ENCODE data around the gene COL24A1.

The COL24A1 gene

DNA sequence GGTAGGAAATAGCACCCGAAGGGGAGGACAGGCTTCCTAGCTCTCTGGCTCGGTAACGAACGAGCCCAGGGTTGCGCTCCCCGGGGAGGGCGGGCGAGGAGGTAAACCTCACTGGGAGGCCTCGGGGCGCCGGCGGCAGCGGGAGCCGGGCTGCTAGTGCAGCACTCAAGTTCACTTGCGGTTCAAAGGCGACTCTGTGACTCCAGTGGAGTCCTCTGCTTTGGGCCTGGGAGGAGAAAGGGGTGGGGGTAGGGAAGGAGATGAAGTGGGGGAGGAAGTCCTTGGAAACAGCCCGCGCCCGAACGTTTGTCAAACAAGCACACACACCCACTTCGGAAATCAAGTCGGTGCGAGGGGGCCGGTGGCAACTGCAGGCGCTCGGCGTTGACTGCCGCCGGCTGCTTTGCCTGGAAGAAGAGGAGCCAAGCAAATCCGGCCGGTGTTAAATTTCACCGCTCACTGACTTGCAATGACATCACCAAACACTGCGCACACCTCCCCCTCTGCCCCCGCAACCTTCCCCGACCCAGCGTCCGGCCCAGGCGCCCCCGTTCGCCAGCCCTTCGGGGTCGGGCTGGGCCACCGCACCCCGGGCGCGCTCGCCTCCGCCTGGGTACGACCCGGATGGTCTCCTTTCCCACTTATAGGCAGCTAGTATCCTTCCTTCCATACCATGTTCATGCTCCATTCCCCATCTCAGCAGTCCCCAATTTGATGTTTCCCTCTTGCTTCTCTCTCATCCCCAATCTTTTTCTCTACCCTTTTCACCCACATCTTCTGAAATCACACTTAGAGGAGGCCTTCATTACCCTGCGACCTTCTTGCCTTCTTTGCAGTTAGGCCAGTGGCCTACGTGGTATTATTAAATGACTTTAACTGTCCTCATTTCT, at the start of gene COL24A1:
Gene COL24A1 (minus strand): TSS at position 207 of the 890 bp plus-strand sequence. CDS start 376 bp downstream, outside the sequence.
- no peak for DNase-seq (ENCODE audit: low spot score)

DNA sequence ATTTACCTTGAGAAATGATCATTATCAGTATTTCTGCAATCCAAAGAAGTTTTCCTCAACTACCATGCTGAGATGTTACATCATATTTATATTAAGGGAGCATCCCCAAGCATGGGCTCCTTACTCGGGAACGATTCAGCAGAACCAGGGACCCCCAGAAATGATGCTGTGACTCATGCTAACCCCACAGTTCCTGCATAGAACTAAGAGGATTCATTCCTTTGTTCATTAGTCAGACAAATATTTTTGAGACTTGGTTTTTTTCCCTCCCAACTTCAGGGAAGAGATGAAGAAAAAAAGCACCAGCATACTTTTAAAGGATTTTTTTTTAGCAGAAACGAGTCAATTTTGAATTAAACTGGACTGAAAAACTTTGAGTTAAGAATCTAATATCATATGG, 49.2 kb upstream of the COL24A1 start:
- no peak for DNase-seq (ENCODE audit: low spot score)

DNA sequence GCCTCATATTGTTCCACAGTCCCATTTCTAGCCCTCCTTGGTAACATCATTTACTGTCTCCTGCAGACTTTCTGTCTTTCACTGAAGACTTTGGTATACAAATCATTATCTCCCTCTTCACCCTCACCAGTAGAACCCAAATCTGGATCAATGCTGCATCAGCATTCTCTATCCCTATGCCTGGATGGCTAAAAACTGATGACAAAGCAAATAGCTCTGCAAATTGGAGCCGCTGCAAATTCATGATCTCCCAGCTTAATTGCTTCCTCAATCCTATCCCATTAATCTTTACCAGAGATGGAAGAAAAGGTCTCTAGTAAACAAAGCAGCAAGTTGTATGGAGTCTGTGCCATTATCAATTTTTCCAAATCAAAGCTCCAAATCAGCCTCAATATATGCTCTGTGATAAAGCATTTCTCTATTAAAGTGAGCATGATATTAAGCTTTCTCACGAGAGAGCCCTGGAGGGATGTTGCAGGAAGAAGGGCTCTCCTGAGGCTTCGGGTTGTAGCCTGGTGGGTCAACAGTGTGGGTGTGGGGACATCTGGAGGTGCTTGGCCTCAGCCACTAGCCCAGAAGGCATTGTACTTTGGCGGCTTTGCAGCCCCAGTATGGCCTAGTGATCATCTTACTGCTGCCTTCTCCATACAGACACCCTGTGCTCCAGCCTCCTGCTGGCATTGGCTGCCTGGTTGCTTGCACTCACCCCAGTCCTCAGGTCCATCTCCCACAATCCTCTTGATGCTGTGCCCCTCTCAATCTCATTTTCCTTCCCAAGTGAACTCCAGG, 46.2 kb upstream of the COL24A1 start:
- no peak for DNase-seq (ENCODE audit: low spot score)

DNA sequence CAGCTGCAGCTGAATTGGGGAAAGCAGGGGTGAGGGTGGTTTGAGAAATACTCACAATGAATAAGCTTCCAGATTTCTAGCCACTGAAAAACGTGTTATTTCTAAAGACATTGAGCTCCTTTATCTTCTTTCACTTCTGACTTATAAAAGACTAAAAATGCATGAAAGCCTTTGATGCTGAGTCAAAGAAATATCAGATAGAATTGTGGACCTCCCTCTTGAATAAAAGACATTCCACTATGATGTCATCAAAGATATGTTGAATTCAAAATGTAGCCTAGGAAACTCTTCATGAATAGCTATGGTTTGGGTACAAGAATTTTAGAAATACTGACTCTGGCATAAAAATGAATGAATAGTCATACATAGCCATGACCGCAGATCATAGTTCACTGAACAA, 44.7 kb upstream of the COL24A1 start:
- DNase-seq (ENCODE audit: low spot score), result no peak

DNA sequence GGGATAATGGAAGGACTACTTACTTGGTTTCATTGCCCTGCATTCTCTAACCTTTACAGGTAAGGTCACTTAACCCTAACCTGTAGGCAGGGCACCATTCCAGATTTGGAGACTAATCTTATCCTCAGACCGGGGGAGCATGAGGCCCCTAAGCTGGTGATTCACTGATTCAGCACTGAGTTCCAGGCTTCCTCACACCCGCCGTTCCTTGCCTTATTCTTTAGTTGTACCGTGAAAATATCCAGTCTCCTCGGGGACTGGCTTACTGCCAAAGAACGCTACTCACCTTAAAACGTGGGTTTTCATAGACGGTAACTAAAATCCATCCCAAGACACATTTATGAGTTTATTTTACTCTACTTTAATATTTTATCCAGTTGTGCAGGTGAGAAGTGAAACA, 44.3 kb upstream of the COL24A1 start:
- no peak for DNase-seq (ENCODE audit: low spot score)

DNA sequence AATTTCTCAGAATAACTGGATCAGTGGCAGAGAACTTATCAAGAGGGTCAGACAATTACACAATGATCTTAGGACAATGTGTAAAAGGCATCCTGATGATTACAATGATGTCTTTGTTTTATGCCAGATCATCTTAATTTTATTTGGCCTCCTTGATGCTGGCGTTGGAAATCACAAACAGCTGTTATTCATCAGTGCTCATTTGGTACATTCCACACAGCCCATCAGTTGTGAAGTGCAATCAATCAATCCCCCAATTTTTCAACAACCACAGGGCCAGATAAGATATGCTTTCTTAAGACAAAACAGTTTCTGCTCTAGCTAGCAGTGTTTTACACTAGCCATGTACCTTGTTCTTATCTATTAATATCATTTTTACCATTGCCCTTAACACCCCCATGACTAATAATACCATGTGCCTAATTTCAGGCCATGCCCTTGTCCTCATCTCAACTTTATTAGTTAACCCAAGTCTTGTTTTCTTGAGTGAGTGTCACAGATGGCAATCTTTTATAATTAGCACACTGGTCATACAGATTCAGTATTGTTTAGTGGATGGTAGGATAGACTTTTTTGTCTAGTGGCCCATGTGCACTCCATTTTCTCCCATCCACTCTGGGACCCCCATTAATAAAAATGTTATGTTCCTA, 40.8 kb upstream of the COL24A1 start:
- DNase-seq (ENCODE audit: low spot score), result no peak

DNA sequence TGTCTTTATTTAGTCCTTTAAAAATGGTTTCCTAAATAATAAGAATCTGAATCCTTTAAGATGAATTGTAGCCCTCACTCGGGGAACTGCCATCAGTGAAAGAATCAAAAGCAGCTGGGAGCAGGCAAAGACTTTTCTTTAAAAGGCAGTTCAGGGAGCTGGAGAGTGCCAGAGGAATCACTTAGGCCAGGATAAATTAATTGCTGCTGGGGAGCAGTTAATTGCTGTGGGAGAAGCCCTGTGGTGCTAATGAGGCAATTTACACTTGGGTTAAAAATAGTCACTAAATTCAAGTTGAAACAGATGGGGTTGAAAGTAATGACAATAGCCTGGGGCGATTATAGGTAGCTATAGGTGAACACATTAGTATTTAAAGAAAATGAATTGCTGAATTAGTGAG, 38.7 kb upstream of the COL24A1 start:
- DNase-seq (ENCODE audit: low spot score), result no peak

DNA sequence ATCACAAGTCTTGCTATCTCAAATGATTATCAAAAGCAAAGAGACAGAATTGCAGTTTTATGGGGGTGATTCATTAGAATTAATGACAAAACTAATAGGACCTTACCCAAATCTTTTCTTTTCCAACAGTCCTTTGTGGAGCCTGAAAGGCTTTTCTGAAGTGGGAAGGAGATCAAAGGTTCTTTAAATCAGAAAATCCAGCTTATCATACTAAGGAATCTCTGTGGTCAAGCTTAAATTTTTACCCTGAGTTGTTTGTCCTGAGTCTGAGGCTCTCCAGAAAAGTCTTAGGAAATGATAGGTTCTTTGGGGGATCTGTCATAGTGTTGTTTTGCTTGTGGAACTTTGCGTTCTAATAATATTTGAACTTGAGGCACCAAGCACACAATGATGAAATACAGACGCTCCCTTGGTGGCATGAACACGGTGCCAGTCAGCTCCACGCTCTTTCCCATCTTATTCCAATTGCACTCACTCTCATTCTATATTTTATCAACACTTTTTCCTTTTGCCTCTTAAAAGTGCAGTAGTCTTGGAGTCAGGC, 38.0 kb upstream of the COL24A1 start:
- DNase-seq (ENCODE audit: low spot score), result no peak

DNA sequence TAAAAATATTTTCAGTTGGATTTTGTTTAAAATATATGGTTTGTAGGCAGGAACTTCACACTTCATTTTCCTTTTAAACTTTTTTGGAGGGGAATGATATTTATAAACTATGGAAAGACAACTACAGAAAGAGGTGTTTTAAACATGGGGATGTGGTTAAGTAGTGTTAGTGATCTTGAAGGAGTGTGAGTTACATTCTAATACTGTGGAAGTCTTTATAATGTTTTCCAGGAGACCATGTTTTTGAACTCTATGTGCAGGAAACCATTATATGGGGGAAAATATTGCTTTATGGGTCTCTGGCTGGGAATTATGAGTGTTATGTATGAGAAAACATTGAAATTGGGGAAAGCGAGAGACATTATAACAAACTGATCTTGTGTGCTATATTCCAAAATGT, 35.8 kb upstream of the COL24A1 start:
- no peak for DNase-seq (ENCODE audit: low spot score)

DNA sequence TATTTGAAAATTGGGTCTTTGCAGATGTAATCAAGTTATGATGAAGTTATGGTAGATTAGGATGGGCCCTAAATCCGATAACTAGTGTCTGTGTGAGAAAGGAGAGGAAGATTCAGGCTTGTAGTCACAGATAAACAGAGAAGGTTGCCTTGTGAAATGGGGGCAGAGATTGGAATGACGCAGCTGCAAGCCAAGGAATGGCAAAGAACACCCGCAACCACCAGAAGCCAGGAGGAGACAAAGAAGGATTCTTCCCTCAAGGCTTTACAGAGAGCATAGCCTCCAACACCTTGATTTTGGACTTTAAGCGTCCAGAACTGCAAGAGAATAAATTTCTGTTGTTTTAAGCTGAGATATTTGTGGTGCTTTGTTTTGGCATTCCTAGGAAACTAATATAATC, 35.4 kb upstream of the COL24A1 start:
- no peak for DNase-seq (ENCODE audit: low spot score)

DNA sequence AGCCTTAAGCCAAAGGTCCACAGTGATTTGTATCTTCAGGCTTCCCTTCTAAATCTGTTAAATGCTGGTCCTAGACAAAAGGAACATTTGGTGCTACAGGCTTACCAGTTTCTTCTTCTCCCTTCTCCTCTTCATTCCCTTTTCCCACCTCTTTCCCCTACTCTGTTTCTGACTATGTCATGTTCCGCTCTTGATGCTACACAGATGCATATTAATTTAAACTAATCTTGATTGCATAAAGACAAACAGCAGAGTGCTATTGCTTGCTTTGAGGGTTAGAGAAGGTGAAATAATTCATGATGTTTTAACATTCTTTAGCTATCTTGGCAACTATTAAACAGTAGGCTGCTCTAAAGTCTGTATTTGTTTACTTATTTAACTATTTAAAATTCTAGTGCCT, 34.3 kb upstream of the COL24A1 start:
- DNase-seq (ENCODE audit: low spot score), result no peak

DNA sequence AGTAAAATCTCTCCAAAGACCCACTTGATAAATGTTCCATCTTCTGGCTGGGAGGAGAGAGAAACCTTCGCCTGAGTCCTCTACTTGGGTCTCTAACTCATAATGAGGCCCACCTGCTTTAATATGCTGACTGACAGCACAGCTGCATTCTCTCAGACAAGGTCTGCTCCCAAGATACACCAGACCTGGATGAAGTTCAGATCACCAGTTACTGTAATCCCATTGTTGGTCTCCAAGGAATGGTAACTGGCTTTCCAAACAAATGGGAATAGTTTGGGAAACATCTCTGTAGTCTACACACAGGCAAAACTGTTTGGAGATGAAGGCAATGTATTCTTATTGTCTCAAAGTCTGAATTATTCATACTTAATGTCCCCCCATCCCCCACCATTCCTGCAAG, 27.9 kb upstream of the COL24A1 start:
- no peak for DNase-seq (ENCODE audit: low spot score)

DNA sequence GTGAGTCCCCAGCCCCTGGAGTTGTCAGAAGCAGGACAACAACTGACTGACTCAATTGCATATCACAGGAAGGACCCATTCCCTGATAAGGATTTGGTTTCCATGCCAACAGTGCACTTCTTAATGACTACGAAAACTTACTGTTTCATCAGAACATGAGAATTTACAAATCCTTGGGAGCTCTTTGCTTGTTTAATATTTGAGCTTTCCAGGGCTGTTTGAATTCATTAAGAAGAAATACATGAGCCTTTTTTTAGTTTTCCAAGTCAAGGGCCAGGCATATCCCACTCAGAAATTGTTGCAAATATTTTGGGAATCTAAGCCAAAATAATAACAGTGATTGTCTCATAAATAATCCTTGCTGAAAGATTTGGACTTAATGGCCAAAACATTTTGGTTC, 27.2 kb upstream of the COL24A1 start:
- DNase-seq (ENCODE audit: low spot score), result no peak

DNA sequence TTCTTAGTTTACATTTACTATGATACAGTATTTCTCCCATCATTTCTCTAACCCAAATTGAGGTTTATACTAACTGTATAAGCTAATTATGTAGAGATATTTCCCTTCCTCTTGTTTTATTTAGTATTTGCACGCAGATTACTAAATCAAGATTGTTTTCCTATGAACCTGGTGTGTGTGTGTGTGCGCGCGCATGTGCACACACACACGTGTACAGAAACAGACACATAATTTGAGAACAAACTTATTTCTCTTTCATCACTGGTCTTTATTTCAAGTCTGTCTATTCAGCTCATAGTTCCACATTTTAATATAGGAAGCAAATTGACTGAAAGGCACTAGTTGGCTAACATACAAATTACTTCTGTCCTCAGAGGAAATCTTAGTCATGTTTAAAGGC, 19.7 kb upstream of the COL24A1 start:
- DNase-seq (ENCODE audit: low spot score), result no peak

DNA sequence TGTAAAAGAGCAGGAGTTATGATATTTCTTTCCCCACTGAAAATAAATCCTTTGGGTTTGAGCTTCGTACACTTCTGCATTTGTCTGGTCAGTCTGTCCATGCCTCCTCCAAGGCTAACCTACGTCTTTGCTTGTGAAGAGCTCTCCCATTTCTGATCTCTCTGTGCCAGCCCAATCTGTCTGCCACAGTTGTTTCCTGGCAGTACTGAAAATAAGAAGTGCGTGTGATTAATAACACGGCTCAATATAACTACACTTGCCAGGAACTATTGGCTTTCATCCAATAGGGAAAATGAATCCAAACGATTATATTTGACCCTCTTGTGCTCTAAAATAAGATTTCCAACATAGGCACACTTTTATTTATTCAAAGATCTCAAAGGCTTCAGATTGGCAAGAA, 19.2 kb upstream of the COL24A1 start:
- DNase-seq (ENCODE audit: low spot score), result no peak

DNA sequence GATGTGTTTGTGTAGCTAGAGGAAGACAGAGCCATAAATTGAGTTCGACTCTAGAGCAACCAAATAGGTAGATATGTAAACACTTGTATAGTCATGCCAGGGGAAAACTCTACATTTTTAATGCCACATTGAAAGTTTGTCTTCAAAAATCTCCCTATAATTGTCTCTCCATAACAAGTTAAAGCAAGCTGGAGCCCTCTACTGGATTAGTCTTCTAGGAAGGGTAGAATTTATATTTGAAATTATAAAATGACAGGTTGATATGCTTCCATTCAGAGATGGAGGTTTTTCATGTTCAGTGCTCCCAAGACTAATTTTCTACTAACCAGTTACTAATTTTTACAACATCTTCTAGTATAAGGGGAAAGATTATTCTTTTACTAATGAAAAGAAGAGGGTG, 13.1 kb upstream of the COL24A1 start:
- DNase-seq (ENCODE audit: low spot score), result no peak

DNA sequence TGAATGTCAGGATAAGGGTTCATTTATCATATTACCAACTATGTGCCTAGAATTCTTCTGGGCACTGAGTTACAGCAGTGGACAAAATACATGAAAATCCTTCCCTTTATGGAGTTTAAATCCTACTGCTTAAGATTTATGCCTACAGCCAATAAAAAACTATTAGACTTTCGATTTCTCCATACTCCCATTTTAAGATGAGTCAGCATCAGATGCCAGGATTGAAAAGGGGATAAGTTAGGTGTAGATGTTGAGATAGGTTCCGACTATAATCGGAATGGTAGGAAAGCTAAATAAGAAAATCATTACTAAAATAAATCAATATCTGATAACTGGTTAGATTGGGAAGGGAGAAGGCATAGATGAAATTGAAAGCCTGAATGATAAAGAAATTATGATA, 3.2 kb upstream of the COL24A1 start:
- DNase-seq (ENCODE audit: low spot score), result no peak

DNA sequence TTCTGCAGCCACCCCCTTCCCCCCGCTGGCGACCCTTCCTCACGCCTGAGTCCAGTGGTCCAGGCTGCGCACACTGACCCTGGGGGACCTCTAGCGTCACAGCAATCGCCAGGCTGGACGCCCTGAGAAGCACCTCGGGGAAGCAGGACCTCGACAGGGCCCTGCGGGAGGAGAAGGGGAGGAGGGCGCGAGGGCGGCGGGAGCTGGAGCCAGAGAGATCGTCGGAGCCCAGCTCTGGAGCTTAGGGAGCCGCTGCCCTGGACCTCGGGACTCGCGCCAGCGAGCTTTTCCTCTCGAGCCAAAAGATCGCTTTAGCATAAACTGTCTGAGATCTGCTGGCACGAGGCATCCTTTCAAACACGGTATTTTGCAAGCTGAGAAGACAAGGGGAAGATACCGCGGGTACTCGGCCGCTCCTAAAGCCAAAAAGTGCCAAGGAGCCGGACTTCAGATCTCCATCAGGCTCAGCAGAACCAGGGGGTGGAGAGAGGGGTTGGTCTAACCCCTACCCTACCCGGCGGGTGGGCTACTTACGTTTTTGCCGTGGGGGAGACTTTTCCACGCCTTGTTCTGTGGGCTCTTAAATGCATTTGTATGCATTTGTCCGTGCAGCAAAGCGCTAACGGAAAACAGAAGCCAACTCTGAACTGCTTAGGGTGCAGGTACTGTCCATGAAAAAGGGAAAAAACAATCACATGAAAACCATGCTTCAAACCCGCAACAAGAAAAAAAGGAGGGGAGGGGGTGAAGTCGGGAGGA, 586 bp downstream of the COL24A1 start:
- no peak for DNase-seq (ENCODE audit: low spot score)

DNA sequence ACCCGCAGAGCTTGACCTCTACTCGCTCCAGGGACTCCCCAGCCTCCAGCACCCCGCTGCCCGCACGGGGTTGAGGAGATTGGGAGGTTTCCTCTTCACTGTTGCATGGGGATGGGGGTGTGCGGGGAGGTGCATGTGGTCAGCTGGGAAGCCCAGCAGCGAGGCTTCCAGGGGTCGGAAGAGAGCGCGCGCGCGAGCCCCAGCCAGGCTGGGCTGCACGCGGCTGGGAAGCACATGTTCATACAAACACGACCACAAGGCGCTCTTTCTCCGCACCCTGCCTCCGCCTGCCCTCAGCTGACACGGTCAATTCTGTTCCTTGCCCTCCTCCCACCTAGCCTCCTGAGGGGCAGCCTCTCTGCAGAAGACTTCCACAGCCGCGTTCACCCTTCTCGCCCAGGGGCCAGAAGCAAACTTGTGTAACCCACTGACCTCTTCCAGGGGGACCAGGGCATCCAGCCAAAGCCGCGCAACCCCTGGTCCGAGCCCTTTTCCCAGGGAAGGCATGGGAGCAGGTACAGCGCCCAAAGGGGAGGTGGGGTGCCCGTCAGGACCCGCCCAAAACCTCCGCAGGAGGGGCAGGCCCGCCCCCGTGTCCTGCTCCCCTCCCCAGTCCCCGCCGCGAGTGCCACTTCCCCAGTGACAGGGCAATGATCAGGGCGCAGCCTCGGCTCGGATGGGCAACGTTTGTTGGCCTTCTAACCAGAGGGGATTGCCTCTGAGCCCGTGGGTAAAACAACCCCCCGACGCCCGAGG, 1.3 kb downstream of the COL24A1 start:
- no peak for DNase-seq (ENCODE audit: low spot score)

DNA sequence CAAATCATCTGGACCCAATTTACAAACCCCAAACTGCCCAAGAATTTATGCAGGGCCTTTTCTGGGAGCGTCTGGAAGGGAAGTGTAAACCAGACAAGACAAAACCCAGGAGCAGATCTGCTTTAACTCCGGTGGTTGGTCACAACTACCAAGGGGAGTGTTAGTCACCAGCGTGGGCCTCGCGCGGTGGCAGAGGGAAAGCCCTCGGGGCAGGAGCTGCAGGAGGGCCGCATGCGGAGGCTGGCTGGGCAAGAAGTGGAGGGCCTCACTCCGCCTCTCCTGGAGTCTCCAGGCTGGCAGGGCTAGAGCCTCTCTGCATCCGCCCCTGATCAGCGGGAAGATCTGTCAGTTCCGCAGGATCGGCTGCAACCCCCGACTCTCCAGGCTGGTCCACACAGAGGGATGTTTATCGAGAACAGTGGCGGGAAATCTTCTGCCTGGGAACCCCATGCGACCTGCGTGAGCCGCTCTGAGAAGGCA, 2.0 kb downstream of the COL24A1 start:
- no peak for DNase-seq (ENCODE audit: low spot score)

DNA sequence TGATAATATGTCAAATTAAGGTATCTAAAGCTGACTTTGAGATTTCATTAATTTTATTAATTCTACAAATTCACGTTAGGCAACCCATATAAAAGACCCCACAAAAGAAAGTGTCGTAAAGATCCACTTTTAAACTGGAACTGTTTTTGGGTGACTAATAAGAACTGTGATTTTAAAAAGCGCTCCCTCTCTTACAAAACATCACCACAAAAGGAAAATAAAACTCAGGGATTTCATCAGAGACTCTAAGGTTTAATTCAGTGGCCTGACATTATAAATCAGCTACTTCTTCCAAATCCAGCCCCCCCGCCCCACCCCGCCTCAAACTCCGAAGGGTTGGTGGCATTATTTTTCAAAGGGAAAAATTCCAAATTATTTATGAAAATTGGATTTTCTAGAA, 2.7 kb downstream of the COL24A1 start:
- DNase-seq (ENCODE audit: low spot score), result no peak
